GM18861 (cell line): ENCODE data around the gene SH3BGR.
"Not testable (repeated sequence)": the region's sequence is repeated elsewhere in the genome, so short reads cannot be mapped to it uniquely, and the experiment has no call there.

Source experiments
- ATAC-seq: cut with Tn5 transposase; IDR thresholded peaks from one replicate; pipeline ENCODE4 v1.9.1; 2021; ENCODE audit not compliant: unreplicated experiment

The SH3BGR gene

DNA sequence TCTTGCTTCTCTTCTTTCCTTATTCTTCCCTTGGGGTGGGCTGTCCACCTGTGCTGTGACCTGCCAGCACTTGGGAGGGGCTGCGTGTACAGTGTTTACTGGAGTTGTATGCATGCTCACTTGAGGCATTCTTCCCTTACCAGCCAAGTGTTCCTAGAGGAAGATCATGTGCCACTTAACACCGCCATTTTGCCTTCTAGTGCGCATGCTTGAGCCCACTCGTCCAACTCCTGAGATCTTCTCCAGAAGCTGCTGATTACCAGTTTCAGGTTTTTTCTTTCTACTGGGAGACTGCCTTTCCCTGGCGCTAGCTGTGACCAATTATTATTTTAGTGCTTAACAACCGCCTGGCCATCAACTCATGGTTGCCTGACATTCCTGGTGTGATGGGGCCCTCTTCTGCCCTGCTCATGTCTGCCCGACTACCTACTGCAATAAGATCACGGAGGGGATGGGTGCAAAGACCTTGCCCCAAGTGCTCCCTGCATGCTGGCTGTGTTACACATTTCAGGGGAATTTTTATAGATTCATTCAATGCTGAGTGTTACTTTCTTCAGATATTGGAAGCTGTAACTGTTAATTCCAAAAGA is 86.8 kb downstream of the SH3BGR start:
- no peak for ATAC-seq

DNA sequence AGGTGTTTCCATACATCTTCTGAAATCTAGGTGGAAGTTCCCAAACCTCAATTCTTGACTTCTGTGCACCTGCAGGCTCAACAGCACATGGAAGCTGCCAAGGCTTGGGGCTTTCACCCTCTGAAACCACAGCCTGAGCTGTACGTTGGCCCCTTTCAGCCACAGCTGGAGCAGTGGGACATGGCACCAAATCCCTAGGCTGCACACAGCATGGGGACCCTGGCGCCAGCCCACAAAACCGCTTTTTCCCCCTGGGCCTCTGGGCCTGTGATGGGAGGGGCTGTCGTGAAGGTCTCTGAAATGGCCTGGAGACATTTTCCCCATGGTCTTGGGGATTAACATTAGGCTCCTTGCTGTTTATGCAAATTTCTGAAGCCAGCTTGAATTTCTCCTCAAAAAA is 88.6 kb downstream of the SH3BGR start:
- ATAC-seq = not testable (repeated sequence)

DNA sequence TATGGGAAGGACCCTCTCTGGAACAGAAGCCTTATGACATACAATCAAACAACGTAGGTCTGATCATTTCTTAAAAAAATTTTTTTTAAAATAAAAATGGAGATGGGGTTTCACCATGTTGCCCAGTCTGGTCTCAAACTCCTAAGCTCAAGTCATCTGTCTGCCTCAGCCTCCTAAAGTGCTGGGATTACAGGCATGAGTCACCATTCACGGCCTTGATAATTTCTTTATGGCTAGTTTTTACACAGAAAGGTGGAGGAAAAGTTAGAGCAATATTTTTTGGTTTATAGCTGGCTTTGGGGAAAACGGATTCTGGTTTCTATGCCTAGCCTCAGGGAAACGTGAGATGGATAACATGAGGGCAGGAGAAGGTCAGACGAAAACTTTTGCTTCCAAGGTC is 91.0 kb downstream of the SH3BGR start:
- no peak for ATAC-seq

DNA sequence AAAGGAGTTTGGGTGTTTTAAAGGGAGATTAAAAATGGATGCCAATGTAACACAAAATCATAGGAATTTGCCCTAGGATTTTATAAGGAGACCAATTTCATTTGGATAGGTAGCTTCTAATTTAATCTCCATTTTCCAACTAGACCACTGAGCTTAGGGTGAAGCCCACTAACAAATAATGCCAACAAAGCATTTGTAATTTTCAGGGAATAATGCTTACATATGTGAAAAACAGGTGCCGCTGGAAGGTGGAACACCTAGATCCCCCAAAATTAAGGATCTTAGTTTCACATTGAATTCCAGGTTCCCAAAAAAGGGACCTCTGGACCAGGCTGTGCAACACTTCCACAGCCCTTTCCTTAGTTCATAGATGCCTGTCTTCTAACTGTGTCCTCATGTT is 94.8 kb downstream of the SH3BGR start:
- no peak for ATAC-seq

DNA sequence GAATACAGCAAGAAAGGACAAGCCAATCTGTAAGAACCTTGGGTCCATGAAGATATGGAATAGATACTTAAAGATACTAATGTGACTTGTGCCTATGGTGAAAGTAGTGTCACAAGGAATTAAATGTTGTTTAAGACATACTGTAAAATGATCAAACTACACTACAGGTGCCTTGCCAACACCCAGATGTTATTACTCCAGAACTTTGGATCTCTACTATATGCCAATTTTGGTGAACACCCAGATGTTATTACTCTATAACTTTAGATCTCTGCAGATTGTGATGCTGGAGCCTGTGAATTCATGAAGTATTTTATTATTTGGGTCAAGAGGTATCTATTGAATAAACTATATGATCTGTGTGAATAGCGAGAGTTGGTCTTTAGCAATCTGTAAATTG is 101.1 kb downstream of the SH3BGR start:
- ATAC-seq = no peak

DNA sequence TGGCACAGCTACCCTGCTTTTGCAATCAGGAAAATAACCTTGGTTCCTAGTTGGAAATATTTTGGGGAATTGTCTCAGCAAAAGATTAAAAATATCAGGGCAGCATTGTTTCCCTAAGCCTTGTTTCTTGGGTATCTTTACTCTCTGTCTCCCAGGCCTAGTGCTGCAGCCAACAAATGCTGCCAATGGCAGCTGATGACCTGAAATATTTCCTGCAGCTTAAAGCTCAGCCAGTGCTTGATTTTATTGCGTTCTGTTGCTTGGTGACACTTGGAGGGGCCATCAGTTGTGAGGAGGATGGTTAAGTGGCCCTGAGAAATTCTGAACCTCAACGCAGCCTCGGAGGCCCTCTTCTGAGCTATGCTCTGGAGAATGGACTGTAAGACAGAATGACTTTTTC is 101.6 kb downstream of the SH3BGR start:
- no peak for ATAC-seq

DNA sequence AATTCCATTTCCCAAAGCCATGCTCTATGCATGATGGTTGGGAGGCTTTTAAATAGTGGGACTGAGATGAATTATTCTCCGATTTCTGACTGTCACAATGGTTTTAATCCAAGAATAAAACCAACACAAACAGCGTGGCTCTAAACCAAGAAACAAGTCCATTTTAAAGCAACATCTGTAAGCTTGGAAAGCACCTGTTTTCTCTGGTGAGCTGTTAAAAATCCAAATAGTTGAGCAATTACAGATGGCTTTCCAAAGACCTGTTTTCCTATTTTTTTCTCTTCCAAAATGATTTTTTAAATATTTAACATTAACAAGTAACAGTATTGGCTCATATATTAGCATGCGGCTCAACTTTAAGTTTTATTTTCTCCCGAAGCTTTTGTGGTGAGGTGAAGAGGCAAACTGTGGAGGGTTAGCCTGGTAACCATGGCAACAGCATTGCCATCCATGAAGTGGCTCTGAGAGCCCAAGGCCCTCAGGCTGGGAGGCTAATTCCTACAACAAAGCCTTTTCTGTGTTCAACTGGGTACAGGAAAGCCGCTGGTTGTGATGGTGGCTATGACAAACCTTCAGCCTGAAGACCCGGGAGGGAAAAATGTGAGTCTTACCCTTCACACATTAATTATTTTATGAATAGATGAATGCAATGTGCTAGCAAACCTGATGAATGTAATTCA is 104.3 kb downstream of the SH3BGR start:
- ATAC-seq = no peak

DNA sequence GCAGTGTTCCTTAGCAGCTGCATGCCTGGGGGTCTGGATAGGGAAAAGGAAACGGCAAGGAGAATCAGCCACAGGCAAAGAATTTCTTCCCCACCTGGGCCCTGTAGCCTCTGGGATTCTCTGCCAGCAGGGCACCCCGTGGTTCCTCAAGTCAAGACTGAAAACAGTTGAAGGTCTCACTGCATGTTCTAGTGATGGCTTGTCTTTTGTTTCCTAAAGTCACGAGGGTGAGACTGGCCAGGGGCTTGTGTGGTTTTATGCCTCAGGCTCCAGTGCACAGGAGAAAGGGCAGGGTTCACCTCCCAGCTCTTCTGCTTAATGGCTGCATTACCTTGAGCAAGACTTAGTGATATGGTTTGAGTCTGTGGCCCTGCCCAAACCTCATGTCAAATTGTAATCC is 107.7 kb downstream of the SH3BGR start:
- no peak for ATAC-seq

DNA sequence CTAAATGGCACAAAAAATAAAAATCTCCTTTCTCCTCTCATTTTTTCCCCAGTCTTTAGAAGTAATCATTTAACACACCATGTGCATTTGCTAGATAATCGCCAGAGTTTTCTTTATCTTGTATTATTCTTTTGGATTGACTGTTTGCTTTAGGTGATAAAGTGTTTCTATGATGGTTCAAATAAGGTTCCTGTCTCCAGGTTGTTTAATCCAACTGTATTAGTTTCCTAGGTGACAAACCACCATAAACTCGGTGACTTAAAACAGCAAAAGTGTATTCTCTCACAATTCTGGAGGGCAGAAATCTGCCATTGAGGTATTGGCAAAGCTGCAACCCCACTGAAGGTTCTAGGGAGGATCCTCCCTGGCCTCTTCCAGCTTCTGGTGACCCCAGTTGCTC is 109.4 kb downstream of the SH3BGR start:
- no peak for ATAC-seq

DNA sequence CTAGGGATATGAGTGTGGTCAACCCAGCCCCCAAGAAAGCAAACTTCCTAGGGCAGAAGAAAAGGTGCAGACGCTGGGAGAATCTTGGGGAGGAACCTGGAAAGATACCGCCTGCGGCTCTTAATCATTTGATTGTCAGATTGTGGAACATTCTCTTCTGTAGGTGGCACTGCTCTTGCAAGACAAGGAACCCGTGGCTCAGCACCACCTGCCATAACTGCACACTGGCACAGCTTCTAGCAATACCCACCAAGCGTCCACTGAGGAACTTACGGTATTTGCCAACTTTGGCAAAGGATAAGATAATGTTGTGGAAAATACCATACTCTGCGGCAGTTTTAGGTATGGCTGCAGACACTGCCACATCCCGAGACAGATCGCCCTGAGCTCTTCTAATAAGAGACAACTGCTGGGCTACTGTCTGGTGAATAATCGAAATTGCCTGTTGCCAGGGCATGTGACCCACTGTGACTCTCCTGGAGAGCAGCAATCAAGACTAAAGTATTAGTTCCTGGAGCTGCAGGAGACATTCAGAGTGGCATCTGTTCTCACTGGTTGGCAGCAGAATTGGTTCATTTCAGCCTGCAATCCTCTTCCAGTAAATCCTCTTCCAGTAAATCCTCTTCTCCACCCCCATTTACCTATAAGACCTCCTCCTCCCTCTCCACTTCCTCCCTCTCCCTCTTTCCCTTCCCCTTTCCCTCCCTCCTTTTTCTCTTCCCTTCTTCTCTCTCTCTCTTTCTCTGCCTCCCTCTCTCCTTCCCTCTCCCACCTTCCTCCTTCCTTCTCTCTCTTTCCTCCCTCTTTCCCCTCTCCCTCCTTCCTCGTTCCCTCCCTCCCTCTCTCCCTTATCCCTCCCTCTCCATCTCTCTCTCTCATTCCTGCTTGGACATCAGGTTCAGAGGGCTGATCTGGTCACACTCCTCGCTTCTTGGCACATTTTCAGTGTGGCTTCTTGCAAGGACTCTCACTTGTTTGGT is 111.3 kb downstream of the SH3BGR start:
- ATAC-seq = no peak

DNA sequence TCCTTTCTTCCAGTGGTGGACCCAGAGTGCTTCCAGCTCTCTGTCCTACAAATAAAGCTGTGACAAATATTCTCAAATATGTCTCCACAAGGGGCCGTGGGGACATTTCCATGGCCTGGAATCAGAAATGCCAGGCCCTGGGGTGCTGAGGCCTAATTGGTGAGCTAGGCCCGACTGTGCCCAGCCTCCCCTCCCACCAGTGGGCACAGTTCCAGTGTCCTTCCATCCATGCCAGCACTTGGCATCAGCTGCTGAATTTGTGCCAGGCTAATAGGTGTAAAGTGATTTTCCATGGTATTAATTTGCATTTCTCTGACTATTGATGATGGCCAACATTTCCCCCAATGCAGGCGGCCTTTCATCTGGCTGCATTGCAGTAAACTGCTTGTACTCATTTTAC is 112.4 kb downstream of the SH3BGR start:
- no peak for ATAC-seq
